Neural crest cell (in vitro differentiated cells): ENCODE data around the gene CX3CL1. TPM values are rescaled to one million over a fixed set of nuclear protein-coding genes. Genes with fewer than 3 reads are reported as not detected.

Experiments used
- DNase-seq: peaks from one replicate; pipeline ENCODE4 v3.0.0; 2021; ENCODE audit warnings: low read depth, mixed read lengths, low spot score
- H3K27ac Mint-ChIP-seq: one replicate; pipeline ENCODE4 v1.8.0; 2021; ENCODE audit warnings: mild to moderate bottlenecking, mixed read lengths; ENCODE audit not compliant: unreplicated experiment
- H3K27me3 Mint-ChIP-seq: 2 replicates; pipeline ENCODE4 v1.8.0; 2021; ENCODE audit warnings: low read depth, mild to moderate bottlenecking, mixed read lengths
- H3K36me3 Mint-ChIP-seq: 2 replicates; pipeline ENCODE4 v1.8.0; 2021; ENCODE audit warnings: low read depth, mild to moderate bottlenecking, mixed read lengths
- H3K4me1 Mint-ChIP-seq: 2 replicates; pipeline ENCODE4 v1.8.0; 2021; ENCODE audit warnings: mixed read lengths
- H3K4me3 Mint-ChIP-seq: one replicate; pipeline ENCODE4 v1.8.0; 2021; ENCODE audit warnings: mild to moderate bottlenecking, mixed read lengths
- H3K9me3 Mint-ChIP-seq: 2 replicates; pipeline ENCODE4 v1.8.0; 2021; ENCODE audit warnings: mixed read lengths
- CTCF ChIP-seq: fragments of 200-600 bp; sonication (generic); conservative IDR thresholded peaks from 2 replicates; pipeline ENCODE4 v1.5.0; 2021; ENCODE audit warnings: antibody characterized with exemption, mild to moderate bottlenecking
- total RNA-seq: library from RNA; stranded (reverse); gene quantifications from 2 replicates; pipeline ENCODE4 v1.2.1, GENCODE V29; 2021

Gene CX3CL1
- total RNA-seq, 1 donor from 2014 or later: 6.0 TPM

GRCh38 chr16:57358086-57358420 is 14.2 kb upstream of the CX3CL1 start:
- Mint-ChIP-seq H3K4me3 (no peak overlapping the region), H3K27me3 (peaks cover 2% of the 10 kb centered on the region), H3K36me3 (no peaks in the 10 kb centered on the region), H3K27ac (no peak overlapping the region), H3K9me3 (no peaks in the 10 kb centered on the region), H3K4me1 (no peaks in the 10 kb centered on the region)
- no peak for TF ChIP-seq CTCF
- no peak for DNase-seq

GRCh38 chr16:57358527-57359095 is 13.7 kb upstream of the CX3CL1 start, which contains the start of gene CCL22:
Gene CCL22 (plus strand): TSS chr16:57358783. CDS start chr16:57358817, 34 bp downstream.
- no peak for DNase-seq
- H3K27me3 Mint-ChIP-seq: no peaks in the 10 kb centered on the region
- H3K27ac Mint-ChIP-seq: no peak within 1 kb of the TSS
- no peak within 1 kb of the TSS for H3K4me3 Mint-ChIP-seq
- no peaks in the 10 kb centered on the region for H3K36me3 Mint-ChIP-seq
- no peaks in the 10 kb centered on the region for H3K4me1 Mint-ChIP-seq
- no peak for TF ChIP-seq CTCF
- no peaks in the 10 kb centered on the region for H3K9me3 Mint-ChIP-seq

GRCh38 chr16:57360321-57360935 is 11.9 kb upstream of the CX3CL1 start:
- no peak for DNase-seq
- no peak overlapping the region for H3K27ac Mint-ChIP-seq
- H3K4me3 Mint-ChIP-seq: no peak overlapping the region
- H3K4me1 Mint-ChIP-seq: no peaks in the 10 kb centered on the region
- no peak for TF ChIP-seq CTCF
- no peaks in the 10 kb centered on the region for H3K36me3 Mint-ChIP-seq
- no peaks in the 10 kb centered on the region for H3K9me3 Mint-ChIP-seq
- H3K27me3 Mint-ChIP-seq: no peaks in the 10 kb centered on the region

GRCh38 chr16:57361404-57361803 is 10.9 kb upstream of the CX3CL1 start:
- Mint-ChIP-seq H3K27ac (no peak overlapping the region), H3K4me3 (no peak overlapping the region), H3K9me3 (no peaks in the 10 kb centered on the region), H3K27me3 (no peaks in the 10 kb centered on the region), H3K36me3 (no peaks in the 10 kb centered on the region), H3K4me1 (no peaks in the 10 kb centered on the region)
- no peak for TF ChIP-seq CTCF
- DNase-seq: no peak

- Mint-ChIP-seq H3K4me3 (no peak overlapping the region), H3K27ac (no peak overlapping the region), H3K27me3 (no peaks in the 10 kb centered on the region), H3K9me3 (no peaks in the 10 kb centered on the region), H3K4me1 (no peaks in the 10 kb centered on the region), H3K36me3 (no peaks in the 10 kb centered on the region)
- DNase-seq: no peak
- TF ChIP-seq CTCF: no peak
These were observed 8.1 kb upstream of the CX3CL1 start for GRCh38 chr16:57364143-57364542.
